NCI-H2227 treated with DMSO at 0.1 percent for 48 hours (cell line): ENCODE measurements around the gene CCDC182.

Experiments
- DNase-seq: peaks from one replicate; lab custom pipeline; 2025; lab: John Stamatoyannopoulos, UW

The CCDC182 gene

DNA sequence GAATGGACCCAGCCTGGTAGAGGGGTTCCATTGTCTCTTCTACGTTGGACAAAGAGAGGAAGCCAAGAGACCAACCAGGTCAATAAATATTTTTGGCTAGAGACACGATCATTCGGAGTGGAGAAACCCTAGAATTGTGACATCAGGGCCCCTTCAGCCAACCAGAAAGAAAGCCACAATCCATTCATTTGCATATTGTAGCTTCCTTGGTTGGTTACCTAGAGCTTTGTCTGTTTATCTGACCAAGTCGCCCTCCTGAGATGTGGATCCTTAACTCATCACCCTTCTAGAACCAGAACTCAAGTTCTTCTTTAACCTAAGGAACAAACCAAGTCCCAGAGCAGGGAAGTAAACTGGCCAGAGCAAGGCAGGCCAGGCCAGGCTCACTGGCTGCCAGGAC, at the start of gene CCDC182:
Gene CCDC182, minus strand, starts transcription at position 58 of the 400 bp plus-strand sequence. Its CDS starts 27 bp downstream, at position 31.
- DNase-seq, result no peak

DNA sequence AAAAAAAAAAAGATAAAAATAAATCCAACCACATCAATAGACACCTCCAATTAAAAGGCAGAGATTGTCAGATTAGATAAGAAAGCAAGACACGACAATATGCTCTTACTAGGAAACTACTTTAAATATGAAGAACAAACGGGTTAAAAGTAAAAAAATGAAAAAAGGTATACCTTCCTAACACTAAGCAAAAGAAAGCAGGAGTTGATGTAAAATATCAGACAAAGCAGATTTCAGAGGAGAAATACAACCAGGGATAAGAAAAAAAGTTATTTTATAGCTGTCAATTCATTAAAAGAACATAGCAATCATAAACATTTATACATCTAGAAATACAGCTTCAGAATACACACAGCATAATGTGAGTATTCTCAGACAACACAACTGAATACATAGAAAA, 49.7 kb upstream of the CCDC182 start:
- no peak for DNase-seq

DNA sequence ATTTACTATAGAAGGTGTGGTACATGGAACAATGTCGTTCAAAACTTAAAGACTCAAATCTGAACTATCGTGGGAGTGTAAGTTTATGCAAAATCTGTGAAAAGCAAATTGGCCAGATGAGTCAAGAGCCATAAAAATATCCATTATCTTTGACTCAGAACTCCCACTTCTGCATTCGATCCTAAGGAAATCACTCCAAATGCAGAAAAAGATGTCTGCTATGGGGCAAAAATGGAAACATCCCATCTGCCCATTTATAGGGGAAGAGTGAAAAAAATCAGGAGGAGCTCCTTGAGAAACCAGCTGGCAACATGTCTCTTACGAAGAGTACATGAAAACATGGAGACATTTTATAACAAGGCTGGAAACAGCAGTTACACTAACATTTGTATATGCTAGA, 43.6 kb upstream of the CCDC182 start:
- DNase-seq, result no peak

- no peak for DNase-seq
These were observed 39.9 kb upstream of the CCDC182 start for GRCh38 chr17:57785022-57785421.

GRCh38 chr17:57784226-57784895, 39.3 kb upstream of the CCDC182 start:
- DNase-seq, result no peak

DNA sequence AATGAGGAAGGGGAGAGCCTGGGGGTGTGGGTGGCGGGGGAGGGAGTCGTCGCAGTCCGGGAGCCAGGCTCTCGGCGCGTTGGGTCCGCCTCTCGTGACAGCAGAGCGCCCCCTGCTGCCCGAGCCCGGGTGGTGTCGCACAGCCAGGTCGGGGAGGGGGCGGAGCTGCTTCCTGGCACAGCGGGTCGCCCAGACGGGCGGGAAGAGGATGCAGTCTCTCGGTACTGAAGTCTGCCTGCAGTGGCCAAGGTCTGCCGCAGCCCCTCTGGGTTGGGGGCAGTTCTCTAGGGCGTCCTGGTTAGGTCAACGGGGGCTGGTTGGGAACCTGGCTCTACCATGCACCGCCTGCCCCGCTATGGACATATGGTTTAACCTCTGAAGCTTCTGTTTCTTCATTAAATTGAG, 38.2 kb upstream of the CCDC182 start:
- DNase-seq, result peak; percentile 36

DNA sequence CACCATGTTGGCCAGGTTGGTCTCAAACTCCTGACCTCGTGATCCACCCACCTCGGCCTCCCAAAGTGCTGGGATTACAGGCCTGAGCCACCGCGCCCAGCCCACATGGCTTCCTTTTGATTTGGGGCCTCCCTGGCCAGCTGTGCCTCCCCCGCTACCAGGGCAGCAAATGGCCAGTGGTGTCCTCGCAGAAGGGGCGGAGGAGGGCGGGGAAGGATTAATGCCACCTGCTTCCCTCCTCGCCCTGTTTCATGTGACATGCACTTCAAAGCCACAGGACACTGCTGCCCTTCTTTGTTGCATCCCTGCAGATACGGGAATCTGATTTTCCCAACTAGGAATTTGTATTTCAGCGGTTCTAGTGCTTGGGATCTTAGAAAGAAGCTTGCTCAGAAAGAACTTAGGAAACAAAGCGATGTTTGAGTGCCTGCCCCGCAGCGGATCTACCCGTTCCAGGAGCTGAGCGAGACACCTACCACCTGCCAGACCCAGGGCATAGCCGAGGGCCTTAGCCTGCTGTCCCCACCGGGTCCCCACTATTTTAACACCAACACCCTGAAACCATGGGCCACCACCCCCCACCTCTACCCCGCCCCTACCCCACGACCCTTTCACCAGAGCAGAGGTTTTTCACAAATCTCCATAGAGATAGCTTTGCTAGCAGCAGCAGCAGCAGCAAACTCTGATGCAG, 37.7 kb upstream of the CCDC182 start:
- DNase-seq, result no peak

- DNase-seq, result no peak
These were observed 37.0 kb upstream of the CCDC182 start for GRCh38 chr17:57782062-57782490.

- DNase-seq, result no peak
These were observed 36.4 kb upstream of the CCDC182 start for GRCh38 chr17:57781386-57782061.

DNA sequence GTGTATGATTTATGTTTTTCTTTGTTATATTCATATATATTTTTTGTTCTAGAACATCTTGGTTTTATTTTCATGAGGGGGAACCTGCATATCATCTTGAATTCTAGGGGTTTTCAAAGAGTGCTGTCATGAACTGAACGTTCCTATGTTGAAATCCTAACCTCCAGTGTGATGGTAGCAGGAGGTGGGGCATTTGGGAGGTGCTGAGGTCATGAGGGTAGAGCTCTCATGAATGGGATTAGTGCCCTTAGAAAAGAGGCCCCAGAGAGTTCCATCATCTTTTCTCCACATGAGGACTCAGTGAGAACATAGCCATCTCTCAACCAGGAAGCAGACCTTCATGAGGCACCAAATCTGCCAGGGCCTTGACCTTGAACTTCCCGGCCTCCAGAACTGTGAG, 34.6 kb upstream of the CCDC182 start:
- no peak for DNase-seq

- no peak for DNase-seq
These were observed 33.2 kb upstream of the CCDC182 start for GRCh38 chr17:57778306-57778705.

DNA sequence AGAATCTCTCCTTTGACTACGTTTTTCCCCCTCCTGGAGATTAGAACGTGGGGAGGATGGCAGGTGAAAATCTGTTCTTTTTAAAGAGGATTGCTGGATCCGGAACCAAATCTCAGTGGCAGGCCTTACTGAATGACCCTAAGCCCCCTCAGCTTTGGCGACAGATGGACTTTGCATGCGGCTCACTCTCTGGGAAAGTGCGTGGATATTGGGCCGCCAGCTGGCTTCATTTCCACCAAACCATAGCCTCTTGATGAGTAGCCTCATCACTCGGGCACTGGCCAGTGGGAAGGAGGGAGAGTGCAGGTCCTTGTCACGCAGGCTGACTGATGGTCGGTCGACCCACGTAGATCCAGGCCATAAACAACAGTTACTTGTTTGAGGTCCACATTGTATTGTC, 31.3 kb upstream of the CCDC182 start:
- no peak for DNase-seq

GRCh38 chr17:57774872-57775271, 29.8 kb upstream of the CCDC182 start:
- no peak for DNase-seq

GRCh38 chr17:57773557-57773956, 28.5 kb upstream of the CCDC182 start:
- no peak for DNase-seq

DNA sequence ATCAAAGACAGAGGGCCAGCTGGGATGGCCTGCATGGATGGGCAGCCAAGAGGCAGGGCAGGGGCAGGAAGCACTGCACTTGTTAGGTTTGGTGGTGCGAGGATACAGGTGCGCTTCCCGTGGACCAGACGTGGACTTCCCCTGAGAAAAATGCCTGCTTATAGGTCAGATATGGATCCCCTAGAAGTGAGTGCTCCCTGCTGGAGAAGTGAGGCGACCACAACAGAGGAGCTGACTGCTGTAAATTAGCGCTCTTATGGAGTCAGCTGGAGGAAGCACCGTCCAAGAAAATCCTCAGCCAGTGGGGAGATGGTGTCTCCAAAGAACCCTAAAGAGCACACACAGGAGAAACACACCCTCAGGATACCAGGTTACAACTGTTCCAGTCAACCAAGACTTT, 27.7 kb upstream of the CCDC182 start:
- no peak for DNase-seq

DNA sequence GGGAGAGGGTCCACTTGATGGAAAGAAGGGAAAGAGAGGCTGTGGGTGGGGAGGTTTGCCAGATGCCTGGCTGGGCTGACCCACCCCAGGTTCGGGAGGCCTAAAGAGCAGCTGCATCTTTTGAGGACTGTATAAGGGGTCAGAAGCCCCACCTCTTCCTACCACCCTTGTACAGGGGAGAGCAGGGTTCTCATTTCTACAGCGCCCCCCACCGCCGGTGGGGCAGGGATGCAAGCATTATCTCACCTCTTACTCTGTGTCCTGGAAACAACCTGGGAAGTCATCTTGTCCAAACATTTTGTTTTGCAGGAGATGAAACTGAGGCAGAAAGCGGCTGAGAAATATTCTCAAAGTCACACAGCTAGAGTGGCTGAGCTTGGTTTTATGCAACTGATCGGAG, 22.5 kb upstream of the CCDC182 start:
- DNase-seq, result no peak

DNA sequence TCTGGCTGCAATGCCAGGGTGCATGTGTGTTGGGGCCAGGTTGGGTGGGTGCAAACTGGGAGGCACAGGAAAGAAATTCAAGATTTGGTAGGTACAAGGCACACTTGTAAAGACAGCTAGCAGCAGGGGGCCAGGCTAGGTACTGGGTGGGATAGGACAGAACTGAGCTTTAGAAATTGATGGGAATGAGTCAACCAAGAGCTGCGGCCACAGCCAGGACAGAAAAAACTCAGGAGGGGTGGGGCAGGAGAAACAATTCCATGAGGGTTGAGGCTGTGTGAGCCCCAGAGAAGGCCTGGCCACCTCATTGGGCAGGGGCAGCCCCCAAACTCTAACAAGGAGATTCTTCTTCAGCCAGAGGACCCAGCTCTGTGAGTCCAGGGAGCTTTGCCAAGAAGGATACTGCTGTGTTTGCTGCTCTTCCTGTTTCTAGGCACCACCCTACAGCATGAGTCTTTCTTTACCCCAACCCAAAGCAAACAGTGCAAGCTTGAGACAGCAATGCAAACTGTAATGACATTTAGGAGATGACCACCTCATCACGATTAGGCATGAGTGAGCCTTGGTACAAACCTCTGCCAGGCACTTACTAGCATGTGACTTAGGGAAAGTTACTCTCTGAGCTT, 21.3 kb upstream of the CCDC182 start:
- DNase-seq, result no peak

GRCh38 chr17:57762452-57763395, 17.6 kb upstream of the CCDC182 start:
- DNase-seq, result peak; percentile 12

- DNase-seq, result no peak
These were observed 16.8 kb upstream of the CCDC182 start for GRCh38 chr17:57761887-57762286.

DNA sequence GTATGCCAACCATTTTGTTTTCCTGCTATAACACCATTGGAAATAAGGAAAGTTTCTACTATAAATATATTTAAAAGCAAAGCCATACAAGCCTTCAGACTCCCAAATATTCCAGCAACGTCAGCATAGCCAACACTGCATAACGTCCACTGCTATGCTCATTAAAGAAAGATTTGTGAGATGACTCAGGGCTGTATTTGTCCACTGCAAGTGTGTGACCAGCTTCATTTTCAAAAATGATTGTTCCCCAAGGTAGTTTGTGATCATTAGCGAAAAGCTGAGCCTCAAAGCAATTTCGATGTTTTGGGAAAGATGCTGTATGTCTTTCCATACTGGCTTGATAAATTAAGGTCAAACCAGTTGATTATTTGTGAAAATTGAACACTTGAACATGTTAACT, 14.9 kb upstream of the CCDC182 start:
- DNase-seq, result no peak

- DNase-seq, result no peak
These were observed 13.6 kb upstream of the CCDC182 start for GRCh38 chr17:57758654-57759053.

- no peak for DNase-seq
These were observed 12.6 kb upstream of the CCDC182 start for GRCh38 chr17:57757735-57758134.
